ENCODE measurements around the gene SAMD4A.
"Not testable (repeated sequence)": the region's sequence is repeated elsewhere in the genome, so short reads cannot be mapped to it uniquely, and the experiment has no call there.

SAMD4A gene

GRCh38 chr14:54785778-54786770, 219.1 kb downstream of the SAMD4A start:
- DNase-seq = no peak

- no peak for DNase-seq
Measured at GRCh38 chr14:54786838-54787237, 219.9 kb downstream of the SAMD4A start.

DNA sequence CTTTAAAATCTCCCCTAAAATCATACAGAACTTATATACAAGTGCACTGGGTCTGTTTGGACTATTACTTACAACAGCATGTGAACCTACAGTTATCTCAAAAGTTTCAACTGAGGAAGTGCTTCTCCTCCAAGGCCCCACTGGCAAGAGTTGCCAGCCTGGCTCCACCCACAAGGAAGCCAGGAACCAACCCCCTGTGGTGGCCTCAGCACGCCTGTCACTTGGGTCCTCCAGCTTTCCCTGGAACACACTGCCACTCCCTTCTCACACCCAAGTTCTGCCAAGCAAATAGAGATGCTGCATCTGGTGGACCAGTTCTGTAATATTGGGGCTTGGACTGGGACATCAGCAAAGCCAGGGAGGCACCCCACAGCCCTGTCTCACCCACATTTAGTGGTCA, 220.3 kb downstream of the SAMD4A start:
- DNase-seq = no peak

- DNase-seq = no peak
Measured at GRCh38 chr14:54788701-54789100, 221.8 kb downstream of the SAMD4A start.

DNA sequence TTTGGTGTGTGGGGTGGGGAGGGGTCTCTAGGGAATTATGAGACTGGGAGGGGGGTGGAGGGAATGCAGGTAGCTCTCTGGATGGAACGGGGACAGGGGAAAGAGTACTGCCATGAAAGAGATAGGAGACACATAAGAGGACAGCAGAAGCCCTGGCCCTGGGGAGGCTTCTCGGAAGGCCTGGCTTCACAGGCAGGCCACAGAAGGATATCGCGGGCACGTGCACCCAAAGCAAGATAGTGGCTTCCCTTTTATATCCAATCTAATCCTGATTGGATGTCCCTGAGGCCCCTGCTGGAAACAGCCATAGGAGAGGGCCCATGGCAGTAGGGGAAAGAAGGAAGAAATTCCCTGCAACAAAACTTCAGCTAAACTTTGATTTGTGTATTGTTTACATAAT, 222.2 kb downstream of the SAMD4A start:
- no peak for DNase-seq

DNA sequence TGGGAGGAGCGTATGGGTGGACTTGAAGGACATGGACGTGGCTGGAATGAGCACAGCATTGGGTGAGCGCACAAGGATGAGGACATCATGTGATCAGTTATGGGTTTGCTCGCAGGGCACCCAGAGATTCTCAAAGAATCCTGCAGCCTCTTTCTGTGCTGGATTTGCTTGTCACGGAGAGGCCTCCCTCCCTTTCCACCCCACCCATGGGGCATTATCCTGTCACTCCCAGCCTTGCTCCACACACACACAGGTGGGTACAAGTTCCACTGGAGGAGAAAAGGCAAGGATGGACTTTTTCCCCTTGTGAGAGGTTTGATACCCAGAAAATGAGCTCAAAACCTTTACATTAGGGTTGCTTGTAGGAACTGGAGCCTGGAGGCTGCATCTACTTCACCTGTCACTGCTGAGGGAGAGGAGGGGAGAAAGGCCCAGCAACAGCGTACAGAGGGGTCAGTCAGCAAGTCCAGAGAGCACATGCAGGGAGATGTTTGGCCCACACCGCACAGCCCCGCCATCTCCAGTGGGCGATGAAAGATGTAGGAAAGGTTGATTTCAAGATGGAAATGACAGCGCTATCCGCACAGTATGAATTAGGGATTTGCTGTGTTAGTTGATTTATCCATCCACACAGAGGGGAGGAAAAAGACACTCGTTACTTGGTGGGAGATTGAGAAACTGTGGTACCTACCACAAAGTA, 223.0 kb downstream of the SAMD4A start:
- DNase-seq = no peak

DNA sequence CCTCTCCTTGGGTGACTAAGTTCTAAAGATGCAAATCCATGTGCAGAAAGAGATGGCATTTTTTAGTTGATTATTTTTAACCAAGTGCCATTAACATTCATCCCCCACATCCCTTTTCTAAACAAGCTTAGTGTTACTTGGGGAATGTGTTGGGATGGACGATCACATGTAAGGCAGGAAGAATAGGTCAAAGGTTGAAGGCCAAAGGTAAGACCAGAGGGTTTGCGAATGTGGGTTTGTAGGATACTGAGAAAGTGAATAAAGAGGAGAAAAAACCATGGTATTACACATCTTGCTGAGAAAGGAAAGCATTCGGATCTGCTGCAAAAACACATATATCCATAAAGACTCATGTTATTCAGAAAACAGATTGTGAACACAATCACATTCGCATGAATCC, 224.1 kb downstream of the SAMD4A start:
- DNase-seq = no peak

- no peak for DNase-seq
Measured at GRCh38 chr14:54792288-54792687, 225.4 kb downstream of the SAMD4A start.

DNA sequence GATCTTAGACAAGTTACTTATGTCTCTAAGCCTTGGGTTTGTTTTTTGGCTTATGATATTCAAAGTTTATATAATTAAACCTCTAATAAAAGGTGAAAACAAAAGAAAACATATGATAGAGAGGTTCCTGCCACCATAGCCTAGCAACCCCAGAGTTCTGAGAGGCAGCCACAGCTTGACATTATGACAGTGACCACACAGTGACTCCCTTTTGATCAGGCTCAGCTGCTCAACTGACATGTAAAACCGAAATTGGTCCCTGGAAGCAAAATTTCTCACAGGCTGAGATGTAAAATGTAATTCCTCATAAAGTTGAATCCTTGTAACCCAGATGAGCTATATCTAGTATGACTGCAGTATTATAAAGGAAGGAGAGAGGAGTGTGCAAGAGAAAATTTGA, 227.2 kb downstream of the SAMD4A start:
- DNase-seq = no peak

DNA sequence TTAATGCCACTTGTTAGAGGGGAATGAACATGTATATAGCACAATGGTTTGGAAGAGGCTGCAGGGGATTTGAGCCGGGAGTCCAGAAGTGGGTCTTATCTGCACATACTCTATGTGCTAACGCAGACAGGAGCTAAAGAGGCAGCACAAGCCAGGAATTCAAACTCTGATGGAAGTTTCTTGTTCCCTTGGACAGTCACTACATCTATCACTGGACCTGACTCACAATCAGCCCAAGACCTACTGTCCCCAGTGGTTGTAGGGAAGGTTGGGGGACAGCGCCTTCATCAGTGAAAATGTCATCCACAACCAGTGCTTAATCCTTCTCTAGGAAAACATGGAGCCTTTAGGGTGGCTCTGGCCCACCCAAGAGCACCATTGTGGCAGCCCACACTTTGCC, 227.9 kb downstream of the SAMD4A start:
- DNase-seq = no peak

DNA sequence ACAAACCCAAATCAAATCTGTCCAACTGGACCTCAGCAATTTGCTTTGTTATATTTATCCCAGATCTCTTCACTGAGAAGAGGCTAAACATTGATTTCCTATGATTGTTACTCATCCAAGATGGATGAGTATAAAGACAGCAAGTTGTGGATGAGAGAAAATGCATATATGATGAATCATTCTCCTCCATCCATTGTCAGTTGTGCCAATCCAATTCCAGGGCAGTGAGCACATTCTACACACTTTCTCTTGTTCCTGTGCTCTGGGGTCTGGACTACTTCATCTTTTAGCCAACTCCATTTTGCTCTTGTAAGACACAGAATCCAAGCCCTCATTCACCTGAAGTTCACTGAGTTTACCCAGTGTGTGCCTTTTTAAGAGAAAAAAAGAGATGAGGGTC, 230.0 kb downstream of the SAMD4A start:
- no peak for DNase-seq

DNA sequence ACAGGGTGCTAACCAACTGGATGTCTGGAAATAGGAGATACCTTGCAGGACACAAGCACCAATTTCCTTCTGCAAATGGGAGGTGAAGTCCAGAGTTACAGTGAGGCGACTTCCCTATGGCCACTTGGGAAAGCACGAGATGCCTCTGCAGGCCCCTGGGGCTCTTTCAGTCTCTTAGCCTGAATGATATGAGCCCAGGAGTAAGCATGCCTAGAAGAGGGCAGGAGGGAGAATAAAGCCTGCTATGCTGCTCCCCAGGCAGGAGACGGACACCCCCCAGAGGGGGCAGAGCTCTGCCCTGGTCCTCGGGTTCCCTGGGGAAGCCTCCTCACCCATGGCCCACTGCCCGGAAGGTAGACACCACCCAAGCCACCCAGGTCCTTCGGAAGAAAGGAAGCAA, 230.6 kb downstream of the SAMD4A start:
- no peak for DNase-seq

- DNase-seq = no peak
Measured at GRCh38 chr14:54797986-54798385, 231.1 kb downstream of the SAMD4A start.

DNA sequence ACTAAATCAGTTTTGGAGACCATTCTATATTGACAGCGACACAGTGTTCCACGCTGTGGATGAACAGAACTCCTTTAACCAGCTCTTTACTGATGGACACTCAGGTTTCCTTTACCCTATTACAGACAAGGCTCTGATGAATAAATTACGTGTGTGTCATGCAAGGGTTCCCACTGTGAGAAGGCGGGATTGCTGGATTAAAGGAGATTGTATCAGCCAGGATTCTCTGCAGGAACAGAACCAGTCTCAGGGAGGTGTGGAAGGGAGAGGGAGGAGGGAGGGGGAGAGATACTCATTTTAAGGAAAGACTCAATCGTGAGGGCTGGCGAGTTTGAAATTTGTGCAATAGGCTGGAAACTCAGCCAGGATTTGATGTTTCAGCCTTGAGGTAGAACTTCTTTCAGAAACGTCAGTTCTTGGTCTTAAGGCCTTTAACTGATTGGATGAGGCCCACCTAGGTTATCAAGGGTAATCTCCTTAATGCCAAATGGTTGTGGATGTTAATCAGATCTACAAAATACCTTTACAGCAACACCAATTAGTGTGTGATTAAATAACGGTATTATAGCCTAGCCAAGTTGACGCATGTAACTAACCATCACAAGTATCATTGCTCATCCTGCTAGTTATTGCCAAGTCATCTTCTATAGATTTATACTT, 231.7 kb downstream of the SAMD4A start:
- no peak for DNase-seq

DNA sequence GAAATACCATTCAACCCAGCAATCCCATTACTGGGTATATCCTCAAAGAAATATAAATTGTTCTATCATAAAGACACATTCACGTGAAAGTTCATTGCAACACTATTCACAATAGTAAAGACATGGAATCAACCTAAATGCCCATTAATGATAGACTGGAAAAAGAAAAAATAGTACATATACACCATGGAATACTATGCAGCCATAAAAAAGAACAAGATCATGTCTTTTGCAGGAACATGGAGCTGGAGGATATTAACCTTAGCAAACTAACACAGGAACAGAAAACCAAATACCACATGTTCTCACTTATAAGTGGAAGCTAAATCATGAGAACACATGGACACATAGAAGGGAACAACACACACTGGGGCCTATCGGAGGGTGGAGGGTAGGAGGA, 234.6 kb downstream of the SAMD4A start:
- not testable (repeated sequence) for DNase-seq

- DNase-seq = peak in 1 of 2 donors; percentile 4
Measured at GRCh38 chr14:54803396-54803795, 236.5 kb downstream of the SAMD4A start.

DNA sequence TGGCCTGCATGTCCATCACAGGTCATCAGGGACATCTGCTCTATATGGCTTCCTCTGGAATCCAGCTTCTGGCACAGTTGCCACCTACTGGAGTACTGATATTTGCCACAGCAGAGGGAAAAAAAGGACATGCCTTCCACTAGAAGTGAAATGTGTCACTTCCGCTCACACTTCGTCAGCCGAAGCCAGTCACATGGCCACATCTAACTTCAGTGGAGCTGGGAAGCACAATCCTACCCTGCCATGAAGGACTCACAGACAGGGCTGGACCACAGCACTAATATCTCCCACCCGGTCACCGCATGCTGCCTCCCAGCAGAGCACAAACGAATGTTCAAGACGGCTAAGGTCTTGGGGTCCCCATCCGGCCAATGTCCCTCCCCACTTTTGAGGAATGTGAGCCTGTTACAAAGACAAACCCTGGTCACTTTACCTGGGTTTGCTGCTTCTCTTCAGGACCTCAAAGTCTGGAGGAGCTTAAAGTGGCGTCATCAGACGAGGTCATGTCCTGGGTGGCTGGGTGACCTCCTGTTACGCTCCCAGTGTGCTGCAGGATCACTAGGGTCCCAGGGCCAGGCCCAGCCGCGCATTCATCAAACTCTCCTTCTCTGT, 237.1 kb downstream of the SAMD4A start:
- no peak for DNase-seq

DNA sequence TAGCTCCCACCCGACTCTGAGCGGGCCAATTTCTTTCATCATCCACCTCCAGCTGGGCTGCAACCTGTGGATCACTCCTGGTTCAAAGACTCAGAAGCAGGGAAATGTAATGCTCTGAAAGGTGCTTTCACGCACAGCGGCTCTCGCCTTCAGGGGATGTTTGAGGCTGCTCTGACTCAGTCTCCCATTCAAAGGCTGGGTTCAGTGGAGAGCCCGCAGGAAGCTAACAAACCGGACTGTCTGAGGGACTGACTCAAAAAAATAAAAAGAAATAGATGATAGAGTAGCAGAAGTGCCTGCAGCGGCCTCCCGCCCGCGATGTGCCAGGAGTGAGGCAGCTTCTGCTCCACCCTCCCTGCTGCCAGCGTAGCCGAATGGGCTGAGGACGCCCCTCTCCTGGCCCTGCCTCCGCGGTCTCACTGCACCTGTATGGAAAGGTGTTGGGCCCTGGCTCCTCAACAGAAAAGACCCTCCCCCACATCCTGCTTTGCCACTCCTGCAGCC, 237.7 kb downstream of the SAMD4A start:
- DNase-seq = no peak

DNA sequence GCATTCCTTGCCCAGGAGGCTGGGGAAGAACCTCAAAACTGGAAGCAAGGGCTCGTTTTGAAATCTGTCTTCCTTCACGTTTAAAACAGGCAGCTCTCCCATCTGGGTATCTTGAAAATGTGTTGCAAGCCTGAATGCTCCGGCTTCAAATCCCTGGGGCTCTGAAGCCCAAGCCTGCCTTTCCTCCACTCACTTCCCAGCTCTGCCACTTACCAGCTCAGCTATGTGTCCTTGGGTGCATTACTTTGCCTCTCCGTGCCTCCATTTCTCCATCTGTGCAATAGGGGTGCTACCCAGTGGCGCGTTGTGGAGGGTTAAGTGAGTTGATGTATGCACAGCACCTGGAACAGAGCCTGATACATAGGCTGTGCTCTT, 238.1 kb downstream of the SAMD4A start:
- no peak for DNase-seq

GRCh38 chr14:54805445-54806322, 238.8 kb downstream of the SAMD4A start:
- DNase-seq = peak; percentile 62 to 72

GRCh38 chr14:54806616-54807015, 239.7 kb downstream of the SAMD4A start:
- no peak for DNase-seq

DNA sequence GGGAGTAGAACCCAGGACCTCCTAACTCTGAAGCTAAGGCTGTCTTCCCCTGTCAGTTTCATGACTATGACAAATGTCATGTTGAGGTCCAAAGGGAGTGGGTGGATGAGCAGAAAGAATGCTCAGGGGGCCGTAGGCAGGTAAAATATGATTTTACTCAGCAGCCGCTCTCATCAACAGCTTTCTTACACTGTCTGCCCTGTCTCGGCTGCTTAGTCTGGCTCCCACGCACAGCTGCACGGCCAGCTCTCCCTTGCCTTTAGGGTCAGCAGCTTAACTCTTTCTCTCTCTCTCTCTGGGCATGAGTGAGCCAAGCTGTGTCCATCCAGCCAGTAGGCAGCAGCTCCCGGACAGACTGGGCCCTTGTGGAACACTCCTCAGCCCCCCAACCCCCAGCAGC, 240.5 kb downstream of the SAMD4A start:
- DNase-seq = no peak

Measured in CD4-positive, alpha-beta T cell treated with Interleukin-4 for 1 hour (primary cell).